ENCODE measurements around the gene HOXC13. TPM values are rescaled to one million over a fixed set of nuclear protein-coding genes. Genes with fewer than 3 reads are reported as not detected.

Gene HOXC13
- total RNA-seq, 2 donors from 2014 or later, result 0.34 to 1.2 TPM

- no peak for TF ChIP-seq POLR2A (IDR thresholded peaks at IDR 0.05)
- TF ChIP-seq CTCF (IDR thresholded peaks at IDR 0.05), result no peak
- no peak for TF ChIP-seq POLR2AphosphoS5 (IDR thresholded peaks at IDR 0.05)
- no peak for DNase-seq (ENCODE audit: low spot score)
- intact Hi-C loops (cut with DNase I), result no loop called here
- Histone ChIP-seq H3K4me1 (replicated peaks) (no peaks in the 10 kb centered on the region), H3K27me3 (replicated peaks; ENCODE audit: insufficient read depth) (peaks cover 75% of the 10 kb centered on the region), H3K4me3 (no peak overlapping the region), H3K36me3 (no peaks in the 10 kb centered on the region), H3K27ac (no peak overlapping the region), H3K9me3 (no peaks in the 10 kb centered on the region)
- 19% methylated on average over 30 of the region's 30 CpGs for WGBS
Measured at GRCh38 chr12:53983950-53984572, 45.4 kb downstream of the HOXC13 start.

- no peak within 1 kb of the TSS for H3K4me3 ChIP-seq
- H3K4me1 ChIP-seq (replicated peaks), result no peaks in the 10 kb centered on the region
- peaks cover 75% of the 10 kb centered on the region for H3K27me3 ChIP-seq (replicated peaks; ENCODE audit: insufficient read depth)
- no peaks in the 10 kb centered on the region for H3K9me3 ChIP-seq
- no peaks in the 10 kb centered on the region for H3K36me3 ChIP-seq
- no peak for TF ChIP-seq POLR2A (IDR thresholded peaks at IDR 0.05)
- TF ChIP-seq POLR2AphosphoS5 (IDR thresholded peaks at IDR 0.05), result no peak
- TF ChIP-seq CTCF (IDR thresholded peaks at IDR 0.05), result no peak
- no peak within 1 kb of the TSS for H3K27ac ChIP-seq
- intact Hi-C loops (cut with DNase I), result no loop called here
- no peak for DNase-seq (ENCODE audit: low spot score)
- WGBS, result 4% methylated on average over 55 of the region's 55 CpGs
Measured at GRCh38 chr12:53984901-53985691, 46.5 kb downstream of the HOXC13 start, which contains the start of gene HOXC10. HOXC10 (plus strand) TSS chr12:53985146; CDS start chr12:53985260, 114 bp downstream.

- H3K4me1 ChIP-seq (replicated peaks), result no peaks in the 10 kb centered on the region
- DNase-seq (ENCODE audit: low spot score), result no peak
Measured at GRCh38 chr12:53985692-53985993, 47.0 kb downstream of the HOXC13 start.

GRCh38 chr12:53985994-53986685 lies 47.5 kb downstream of the HOXC13 start:
- DNase-seq (ENCODE audit: low spot score), result no peak
- Histone ChIP-seq H3K9me3 (no peaks in the 10 kb centered on the region), H3K36me3 (no peaks in the 10 kb centered on the region), H3K27ac (no peak overlapping the region), H3K4me1 (replicated peaks) (no peaks in the 10 kb centered on the region), H3K4me3 (no peak overlapping the region), H3K27me3 (replicated peaks; ENCODE audit: insufficient read depth) (peaks cover 81% of the 10 kb centered on the region)
- intact Hi-C loops (cut with DNase I), result no loop called here
- WGBS, result 7% methylated on average over 50 of the region's 50 CpGs
- TF ChIP-seq POLR2AphosphoS5 (IDR thresholded peaks at IDR 0.05) (no peak), CTCF (IDR thresholded peaks at IDR 0.05) (no peak), POLR2A (IDR thresholded peaks at IDR 0.05) (no peak)

More at GRCh38 chr12:53985692-53985993, 47.0 kb downstream of the HOXC13 start:
- intact Hi-C loops (cut with DNase I), result no loop called here
- H3K27me3 ChIP-seq (replicated peaks; ENCODE audit: insufficient read depth), result peaks cover 76% of the 10 kb centered on the region
- TF ChIP-seq CTCF (IDR thresholded peaks at IDR 0.05) (no peak), POLR2A (IDR thresholded peaks at IDR 0.05) (no peak), POLR2AphosphoS5 (IDR thresholded peaks at IDR 0.05) (no peak)
- H3K4me3 ChIP-seq, result no peak overlapping the region
- 12% methylated on average over 21 of the region's 21 CpGs for WGBS
- H3K27ac ChIP-seq, result no peak overlapping the region
- no peaks in the 10 kb centered on the region for H3K9me3 ChIP-seq
- H3K36me3 ChIP-seq, result no peaks in the 10 kb centered on the region

Measured in prostate gland (tissue), 2 donors.